Medulla oblongata (tissue), 1 donor: Measurements from ENCODE around the gene EEF2.
"Not testable (repeated sequence)": the region's sequence is repeated elsewhere in the genome, so short reads cannot be mapped to it uniquely, and the experiment has no call there.

Experiments used
- DNase-seq: peaks from one replicate; pipeline ENCODE4 v3.0.0-alpha.2; 2015; ENCODE audit errors: extremely low spot score

The EEF2 gene

DNA sequence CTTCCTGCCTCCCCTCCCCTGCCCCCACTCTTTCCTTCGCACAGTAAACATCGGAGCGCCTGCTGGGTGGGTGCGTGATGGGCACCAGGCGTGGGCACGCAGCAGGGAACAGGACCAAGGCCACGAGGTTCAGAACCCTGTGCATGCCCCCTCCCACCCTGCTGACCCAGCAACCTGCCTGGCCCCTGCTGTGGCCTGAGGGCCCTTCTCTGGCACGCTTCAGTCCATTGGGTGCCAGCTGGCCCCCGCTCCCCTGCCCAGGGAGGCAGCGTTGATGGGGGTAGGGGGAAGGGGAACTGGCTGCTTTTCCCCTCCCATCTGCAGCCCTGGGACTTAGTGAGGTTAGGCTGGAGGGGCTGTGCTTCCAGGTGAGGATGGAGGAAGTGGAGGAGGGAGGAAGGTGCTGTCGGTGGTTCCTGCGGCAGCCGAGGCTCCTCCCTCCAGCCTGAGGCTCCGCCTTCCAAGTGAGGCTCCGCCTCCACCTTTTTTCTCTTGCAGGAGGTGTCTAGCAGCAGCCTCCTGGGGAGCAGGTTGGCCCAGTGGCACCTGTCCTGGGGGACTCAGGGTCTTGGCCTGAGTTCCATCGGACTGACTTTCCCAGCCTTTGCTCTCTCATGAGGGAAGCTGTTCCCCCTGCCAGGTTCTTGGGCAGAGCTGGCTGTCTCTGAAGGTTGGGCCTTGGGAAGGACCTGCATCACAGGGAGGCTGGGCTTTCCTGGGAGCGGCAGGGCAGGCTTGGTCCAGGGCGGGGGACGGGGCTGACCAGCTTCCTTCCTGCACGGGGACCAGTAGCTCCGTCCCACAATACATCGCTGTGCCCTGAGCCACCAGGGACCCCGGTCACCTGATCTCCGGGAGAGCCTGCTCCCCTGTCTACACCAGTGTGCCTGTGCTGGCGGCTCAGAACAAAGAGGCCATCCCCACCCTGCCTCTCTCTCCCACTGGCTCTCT is 29.6 kb upstream of the EEF2 start:
- no peak for DNase-seq

DNA sequence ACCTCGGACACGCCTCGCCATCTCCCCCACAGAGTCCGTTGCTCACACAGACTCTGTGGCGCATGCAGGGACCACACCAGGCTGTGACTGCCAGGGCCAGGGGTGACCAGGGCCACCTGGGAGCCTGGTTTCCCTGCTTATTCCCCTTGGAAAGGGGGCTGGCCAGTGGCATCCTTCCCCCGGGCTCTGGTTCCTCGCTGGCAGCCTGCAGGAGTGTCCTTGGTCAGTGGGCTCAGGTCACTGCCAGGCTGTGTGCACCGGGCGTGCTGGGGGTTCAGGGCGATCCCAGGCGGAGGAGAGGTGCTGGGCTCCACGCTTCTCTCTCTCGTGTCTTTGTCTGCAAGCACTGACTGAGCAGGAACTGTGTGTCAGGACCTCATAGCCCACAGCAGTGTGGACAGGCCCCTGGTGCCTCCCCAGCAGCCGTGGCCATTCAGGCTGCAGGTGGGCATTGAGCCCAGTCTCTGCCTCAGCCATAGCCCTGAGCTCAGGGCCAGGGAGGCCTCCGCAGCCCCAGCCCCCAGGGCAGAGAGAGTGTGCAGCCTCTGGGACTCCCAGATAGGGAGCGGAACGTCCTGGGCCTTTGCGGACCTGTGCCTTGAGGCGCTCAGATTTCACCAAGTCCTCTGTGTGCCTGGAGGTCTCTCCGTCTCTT is 28.8 kb upstream of the EEF2 start:
- DNase-seq: peak; percentile 59

- no peak for DNase-seq
These were observed 27.8 kb upstream of the EEF2 start for GRCh38 chr19:4012975-4013634.

DNA sequence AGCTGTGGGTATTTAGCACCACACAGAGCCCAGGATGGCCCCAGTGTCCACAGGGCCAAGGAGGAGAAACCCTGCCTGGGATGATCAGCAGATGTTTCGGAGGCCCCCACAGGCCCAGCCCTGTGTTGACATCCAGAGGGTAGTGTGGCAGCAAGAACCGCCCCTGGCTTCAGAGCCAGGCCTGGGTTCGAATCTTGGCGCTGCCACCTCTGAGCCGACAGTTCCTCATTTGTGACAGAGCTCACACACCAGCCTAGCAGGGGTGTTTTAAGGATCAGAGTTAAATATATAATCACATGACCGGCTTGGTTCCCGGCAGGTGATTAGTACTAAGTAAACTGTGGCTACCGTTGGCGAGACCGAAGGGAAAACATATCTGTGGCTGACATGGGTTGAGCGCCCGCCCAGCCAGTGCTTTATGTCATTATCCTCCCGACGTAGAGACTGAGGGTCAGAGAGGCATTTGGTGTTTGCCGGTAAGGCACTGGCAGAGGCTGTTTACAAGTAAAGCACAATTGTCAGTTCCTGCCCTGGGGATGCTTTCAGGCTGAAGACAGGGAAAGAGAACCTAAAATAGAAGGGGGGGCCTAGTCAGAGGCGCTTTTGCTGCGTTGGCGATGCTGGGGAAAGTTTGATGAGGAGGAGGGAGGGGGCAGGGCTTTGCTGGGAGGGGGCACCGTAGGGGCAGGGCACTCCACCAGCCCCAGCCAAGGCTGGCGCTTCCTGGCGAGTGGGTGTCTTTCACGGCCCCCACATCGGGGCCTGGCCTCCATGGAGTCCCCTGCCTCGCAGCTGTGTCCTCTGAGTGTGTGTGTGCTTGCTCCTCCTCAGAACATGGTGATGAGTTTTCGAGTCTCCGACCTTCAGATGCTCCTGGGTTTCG is 27.1 kb upstream of the EEF2 start:
- DNase-seq: no peak

DNA sequence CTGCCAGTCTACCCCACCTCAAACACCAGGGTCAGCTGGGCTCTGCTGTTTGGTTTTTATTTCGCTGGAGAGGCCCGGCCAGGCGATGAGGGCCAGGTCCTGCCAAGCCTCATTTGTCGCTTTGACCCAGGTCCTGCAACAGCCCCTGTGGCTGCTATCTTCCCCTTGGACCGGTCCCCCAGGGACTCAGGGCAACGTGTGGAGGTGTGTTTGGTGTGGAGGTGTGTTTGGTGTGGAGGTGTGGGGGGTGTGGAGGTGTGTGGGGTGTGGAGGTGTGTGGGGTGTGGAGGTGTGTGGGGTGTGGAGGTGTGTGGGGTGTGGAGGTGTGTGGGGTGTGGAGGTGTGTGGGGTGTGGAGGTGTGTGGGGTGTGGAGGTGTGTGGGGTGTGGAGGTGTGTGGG is 26.2 kb upstream of the EEF2 start:
- not testable (repeated sequence) for DNase-seq

GRCh38 chr19:4010808-4011110 is 25.5 kb upstream of the EEF2 start:
- no peak for DNase-seq

- no peak for DNase-seq
These were observed 24.9 kb upstream of the EEF2 start for GRCh38 chr19:4009990-4010807.

DNA sequence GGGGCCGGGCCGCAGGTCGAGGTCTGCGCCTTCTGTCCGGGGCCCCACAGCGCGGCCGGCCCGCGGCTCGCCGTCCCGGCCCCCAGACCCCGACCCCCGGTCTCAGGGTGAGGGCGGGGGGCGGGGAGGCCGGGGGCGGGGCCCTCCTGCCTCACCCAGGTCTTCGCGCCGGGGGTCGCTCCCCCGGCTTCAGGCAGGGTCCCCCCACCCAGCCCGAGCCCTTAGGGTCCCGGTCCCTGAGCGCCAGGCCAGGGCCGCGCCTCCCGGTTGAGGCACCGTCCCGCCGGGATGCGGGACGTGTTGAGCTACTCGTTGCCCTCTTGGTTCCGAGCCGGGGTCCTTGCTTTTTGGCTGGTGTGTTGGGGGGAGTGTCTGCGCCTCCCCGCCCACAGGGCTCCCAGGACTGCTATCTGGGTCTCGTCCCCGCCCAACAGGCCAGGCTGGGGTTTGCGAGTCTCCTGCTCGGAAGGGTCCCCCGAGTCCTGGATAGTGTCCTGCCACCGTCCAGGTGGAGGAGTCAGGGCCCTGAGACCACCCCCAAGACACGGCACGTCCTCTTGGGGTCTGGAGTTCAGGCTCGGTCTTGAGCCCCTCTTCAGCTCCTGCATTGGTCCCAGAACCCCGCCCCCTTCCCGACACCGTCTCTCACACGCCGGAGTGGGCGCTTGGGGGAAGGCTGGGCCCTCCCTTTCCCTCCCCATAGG is 22.7 kb upstream of the EEF2 start:
- peak; percentile 14 for DNase-seq

DNA sequence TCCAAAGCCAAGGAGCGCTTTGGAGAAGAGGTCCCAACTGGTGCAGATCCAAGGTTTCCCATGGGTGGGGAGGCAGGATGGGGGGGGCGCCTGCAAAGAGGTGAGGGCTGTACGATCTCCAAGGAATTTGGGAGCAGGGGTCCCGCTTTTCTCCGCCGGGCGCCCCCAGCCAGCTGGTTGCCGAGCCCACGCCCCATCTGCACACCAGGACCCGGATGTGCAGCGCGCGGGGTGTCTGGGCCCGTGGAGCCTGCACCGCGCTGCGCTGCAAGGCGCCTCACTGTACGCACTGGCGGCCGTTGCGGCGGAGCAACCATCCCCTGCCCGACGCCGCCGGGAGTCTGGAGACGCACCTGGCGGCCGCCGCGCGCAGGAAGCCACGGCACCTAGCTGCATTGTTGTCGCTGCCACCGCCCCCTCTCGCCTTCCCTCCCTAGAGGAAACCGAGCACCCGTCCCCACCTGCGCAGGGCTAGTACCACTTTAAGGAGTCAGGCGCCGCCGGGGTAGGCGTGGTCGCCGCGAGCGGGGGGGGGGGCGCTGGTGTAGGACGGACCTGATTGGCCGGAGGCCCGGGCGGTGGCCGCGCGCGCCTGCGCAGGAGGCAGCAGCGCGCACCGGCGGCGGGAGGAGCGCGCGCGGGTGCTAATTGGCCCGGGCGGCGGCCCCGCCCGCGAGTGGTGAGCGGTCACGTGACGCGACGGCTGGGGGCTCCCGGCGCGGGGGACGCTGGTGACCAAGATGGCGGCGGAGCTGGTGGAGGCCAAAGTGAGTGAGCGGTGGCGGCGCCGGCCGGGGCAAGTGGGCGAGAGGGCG is 22.0 kb upstream of the EEF2 start, which contains the start of gene PIAS4:
Gene PIAS4 (plus strand): TSS at position 716 of the 815 bp plus-strand sequence. CDS start 25 bp downstream, at position 741.
- DNase-seq: peak; percentile 97

GRCh38 chr19:4005436-4005835 is 20.2 kb upstream of the EEF2 start:
- not testable (repeated sequence) for DNase-seq

DNA sequence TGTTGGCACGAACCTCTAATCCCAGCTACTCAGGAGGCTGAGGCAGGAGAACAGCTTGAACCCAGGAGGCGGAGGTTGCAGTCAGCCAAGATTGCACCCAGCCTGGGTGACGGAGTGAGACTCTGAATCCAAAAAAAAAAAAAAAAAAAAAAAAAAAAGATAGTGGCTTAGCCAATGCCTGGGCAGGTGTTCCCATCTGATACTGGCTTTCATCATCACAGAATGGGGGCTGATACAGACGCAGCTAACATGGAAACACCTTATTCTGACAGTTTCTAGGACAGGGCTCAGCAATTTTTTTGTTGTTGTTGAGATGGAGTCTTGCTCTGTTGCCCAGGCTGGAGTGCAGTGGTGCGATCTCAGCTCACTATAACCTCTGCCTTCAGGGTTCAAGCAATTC is 15.5 kb upstream of the EEF2 start:
- not testable (repeated sequence) for DNase-seq

DNA sequence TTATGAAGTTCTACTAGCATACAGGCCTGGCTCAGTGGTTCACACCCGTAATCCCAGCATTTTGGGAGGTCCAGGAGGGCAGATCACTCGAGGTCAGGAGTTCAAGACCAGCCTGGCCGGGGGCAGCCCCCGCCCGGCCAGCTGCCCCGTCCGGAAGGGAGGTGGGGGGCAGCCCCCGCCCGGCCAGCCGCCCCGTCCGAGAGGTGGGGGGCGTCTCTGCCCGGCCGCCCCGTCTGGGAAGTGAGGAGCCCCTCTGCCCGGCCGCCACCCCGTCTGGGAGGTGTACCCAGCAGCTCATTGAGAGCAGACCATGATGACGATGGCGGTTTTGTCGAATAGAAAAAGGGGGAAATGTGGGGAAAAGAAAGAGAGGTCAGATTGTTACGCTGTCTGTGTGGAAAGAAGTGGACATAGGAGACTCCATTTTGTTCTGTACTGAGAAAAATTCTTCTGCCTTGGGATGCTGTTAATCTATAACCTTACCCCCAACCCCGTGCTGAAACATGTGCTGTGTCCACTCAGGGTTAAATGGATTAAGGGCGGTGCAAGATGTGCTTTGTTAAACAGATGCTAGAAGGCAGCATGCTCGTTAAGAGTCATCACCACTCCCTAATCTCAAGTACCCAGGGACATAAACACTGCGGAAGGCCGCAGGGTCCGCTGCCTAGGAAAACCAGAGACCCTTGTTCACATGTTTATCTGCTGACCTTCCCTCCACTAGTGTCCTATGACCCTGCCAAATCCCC is 13.6 kb upstream of the EEF2 start:
- not testable (repeated sequence) for DNase-seq

DNA sequence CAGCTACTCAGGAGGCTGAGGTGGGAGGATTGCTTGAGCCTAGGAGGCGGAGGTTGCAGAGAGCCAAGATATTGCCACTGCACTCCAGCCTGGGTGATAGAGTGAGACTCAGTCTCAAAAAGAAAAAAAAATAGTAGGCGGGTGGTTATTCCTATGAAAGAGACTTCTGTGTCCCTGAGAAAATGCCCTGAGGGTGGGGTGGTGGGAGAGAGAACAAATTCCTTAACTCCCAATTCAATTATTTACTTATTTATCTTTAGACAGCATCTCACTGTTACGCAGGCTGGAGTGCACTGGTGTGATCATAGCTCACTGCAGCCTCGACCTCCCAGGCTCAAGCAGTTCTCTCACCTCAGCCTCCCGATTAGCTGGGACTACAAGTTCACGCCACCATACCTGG is 10.3 kb upstream of the EEF2 start:
- DNase-seq: no peak

- DNase-seq: no peak
These were observed 5.5 kb upstream of the EEF2 start for GRCh38 chr19:3990815-3991117.

DNA sequence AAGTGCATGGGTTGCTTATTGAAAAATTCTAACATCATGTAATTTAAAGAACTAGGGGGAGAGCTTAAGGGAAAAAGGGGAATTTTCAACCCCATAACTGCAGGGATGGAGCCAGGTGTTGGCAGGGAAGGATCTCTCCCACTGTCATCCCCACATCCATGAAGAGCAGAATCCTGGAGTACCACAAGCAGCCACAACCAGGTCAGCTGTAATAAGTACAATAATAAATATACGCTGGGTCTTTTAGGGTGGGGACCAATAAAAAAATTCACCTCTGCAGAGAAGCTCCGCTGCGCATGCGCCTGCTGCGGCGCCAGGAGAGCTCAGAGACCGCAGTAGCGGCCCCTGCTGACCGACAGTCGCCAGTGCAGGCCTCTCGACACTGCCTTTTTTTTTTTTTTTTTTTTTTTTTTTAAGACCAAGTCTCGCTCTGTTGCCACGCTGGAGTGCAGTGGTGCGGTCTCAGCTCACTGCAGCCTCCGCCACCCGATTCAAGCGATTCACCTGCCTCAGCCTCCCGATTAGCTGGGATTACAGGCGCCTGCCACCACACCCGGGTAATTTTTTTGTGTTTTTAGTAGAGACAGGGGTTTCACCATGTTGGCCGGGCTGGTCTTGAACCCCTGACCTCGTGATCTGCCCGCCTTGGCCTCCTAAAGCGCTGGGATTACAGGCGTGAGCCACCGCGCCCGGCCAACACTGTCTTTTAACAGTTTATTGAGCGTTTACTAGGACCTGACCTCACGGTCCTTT is 2.5 kb upstream of the EEF2 start:
- DNase-seq: peak; percentile 89

- DNase-seq: peak; percentile 92
These were observed 1.2 kb upstream of the EEF2 start for GRCh38 chr19:3986260-3987041.

DNA sequence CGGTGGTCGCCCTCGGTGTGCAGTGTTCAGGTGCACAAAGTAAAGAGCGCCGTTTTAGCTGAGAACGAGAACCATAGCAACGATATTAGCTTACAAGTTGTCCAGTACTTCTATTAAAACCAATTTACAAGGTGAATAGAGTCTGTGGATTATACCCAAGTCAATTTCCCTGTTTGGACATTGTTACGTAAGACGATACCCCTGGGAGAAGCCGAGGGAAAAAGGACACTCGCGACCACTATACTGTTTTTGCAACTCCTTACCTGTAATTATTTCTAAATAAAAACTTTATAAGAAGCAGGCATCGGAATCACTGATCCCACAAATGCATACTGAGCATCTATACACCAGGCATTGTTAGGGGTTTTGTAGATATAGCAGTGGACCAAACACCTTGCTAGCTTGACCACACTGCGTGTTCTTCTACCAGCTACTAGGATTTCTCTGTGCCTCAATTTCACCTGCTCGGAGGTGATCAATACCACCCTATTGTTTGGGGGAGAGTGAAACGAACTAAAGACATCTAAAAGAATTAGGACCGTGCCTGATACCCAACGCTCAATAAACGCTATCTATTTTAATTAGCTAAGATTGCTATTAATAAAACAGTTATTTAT is 488 bp upstream of the EEF2 start:
- DNase-seq: no peak
